Hematopoietic multipotent progenitor cell treated with erythropoietin and hydrocortisone succinate and interleukin-3 and kit ligand, for 6 days (in vitro differentiated cells): ENCODE data around the gene RASGRF2.

Experiments
- DNase-seq: peaks from one replicate; pipeline ENCODE4 v3.0.0-alpha.2; 2015

The RASGRF2 gene

DNA sequence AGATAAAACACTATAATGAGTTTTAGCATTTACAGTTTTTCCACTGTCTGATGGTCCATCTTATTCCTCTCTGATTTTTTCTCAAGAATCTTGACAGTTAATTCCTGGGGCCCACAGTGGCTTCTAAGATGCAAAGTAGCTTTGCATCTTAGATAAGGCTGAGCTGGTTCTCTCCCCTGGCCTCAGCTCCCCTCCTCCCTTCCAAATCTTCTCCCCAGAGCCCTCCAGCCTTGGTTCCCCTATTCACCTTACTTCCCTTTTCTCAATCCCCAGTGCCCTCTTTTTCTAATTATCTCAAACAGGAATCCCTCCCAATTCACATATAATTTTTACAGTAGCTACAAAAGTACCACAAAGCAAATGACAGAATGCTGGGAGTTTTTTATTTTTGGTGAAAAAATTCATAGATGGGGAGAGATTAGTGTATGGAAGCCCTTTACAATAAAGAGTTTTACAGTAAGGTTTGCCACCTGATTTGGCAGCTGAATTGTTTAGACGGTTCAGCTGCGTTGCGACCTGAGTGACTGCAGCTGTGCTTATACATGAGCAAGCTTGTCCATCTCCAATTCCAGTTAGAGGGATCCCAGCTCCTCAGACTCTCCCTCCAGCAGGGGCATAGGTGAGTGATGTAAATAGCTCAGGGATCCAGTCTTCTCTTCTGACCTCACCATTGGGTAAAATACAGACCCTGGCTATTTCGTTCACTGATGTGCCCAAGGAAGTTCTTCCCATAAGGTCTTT, 221.6 kb downstream of the RASGRF2 start:
- DNase-seq: no peak

DNA sequence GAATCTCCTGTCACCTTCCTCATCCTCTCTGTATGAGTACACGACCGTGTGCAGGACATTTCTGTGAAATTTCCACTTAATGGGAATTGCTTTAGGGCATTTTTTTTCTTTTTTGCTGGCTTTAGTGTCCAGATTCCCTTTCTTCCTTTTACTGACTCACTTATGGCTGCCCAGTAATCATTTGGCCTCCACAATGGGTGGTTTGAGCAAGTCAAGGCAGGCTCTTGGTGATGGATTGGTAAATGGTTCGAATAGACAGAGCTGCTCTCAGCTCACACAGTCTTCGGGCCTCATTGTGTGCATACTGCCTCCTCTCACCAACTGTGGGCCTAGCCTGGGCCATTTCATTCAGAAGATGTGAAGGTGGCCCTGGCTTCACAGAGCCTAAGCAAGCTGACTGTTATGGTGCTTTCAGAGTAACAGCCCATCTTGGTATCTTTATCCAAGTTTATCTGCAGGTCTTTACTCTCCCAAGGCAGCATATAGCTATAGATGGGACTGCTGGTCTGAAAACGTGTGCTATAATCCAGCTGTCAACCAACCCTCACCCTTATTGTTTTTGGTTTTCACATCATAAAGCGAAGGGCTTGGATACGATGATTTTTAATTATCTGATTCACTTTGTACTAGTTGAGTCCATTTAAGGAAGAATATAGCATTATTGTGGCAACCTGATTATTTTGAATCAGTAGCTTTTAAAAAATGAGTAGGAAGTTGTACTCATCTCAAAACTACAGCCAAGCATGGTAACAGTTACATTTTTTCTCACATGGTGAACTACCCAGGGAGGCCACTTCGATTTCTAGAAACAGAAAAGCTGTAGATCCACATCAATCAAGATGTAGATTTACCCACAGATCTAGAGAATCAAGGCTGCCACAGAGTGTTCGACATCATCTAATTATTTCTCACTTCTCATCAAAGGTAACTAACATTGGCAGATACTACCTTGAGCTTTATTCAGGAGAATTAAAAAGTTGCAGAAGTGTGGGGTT, 222.5 kb downstream of the RASGRF2 start:
- no peak for DNase-seq

DNA sequence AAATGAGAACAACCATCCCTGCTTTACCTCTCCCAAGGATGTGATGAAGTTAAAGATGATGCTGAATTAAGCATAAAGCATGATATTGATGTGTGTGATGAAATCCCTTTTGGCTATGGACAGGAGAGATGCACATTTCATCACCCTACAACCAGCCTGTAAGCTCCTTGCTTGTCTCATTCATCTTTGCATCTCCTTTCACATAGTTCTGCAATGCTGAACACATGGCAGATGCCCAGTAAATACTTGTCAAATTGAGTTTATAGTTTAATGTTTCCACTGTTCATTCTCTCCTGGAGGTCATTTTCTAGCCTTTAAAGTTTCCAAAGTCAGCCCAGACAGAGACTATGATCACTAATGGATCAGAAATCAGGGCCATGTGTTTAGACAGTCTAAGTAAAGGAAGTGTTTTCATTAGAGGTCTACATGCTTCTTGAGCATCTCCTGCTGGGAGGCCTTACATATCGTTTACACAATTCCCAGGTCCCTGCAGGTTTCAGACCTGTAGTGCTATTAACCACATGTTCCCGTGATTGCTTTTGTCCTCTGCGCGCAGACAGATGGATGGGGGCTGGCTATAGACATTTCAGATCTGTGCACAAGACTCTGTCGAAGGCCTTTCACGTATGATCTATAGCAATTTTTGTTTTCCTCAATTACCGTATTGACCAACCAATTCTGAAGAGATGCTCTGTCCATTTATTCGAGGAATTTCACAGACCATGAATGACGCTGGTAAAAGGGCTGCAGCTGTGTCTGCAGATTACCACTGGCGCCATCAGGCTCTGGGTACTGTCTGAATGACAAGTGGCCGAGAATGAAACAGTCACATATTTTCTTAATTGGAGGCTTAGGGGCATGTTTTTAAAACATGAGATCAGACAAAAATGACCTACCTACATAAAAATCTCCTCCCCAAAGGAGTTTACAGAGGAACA, 223.9 kb downstream of the RASGRF2 start:
- no peak for DNase-seq

DNA sequence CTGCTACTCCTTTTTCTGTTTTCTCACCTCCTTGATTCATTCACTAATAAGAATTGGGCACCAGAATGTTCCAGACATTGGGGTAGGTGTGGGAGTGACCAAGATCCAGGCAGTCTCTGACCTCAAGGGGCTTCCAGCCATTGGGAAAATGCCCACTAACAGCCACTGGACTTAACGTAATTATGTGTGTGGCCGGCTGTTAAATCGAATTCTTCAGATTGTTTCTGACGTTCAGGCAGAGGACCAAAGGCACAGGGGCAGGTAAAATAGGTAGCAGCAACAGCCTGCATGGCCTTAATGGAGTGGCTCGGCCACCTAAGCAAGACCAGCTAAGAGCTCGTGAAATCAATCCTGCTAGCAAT, 224.6 kb downstream of the RASGRF2 start:
- DNase-seq: no peak

DNA sequence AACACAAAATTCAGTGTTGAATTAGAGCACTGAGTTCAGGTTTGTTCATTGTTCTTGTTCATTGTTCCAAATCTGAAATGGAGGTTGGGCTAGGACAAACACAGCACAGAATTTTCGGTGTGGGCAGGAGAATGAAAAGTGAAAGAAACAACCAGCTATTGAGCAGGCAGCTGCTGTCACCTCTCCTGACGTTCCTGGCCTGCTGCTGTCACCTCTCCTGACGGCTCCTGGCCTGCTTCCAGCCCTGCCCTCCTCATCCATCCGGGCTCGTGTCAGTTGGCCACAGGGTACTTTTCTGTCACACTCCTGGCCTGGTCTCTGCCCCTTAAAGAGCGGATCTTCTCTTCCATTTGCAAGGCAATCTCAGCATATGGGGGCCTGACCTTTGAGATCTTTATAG, 227.7 kb downstream of the RASGRF2 start:
- DNase-seq: no peak

DNA sequence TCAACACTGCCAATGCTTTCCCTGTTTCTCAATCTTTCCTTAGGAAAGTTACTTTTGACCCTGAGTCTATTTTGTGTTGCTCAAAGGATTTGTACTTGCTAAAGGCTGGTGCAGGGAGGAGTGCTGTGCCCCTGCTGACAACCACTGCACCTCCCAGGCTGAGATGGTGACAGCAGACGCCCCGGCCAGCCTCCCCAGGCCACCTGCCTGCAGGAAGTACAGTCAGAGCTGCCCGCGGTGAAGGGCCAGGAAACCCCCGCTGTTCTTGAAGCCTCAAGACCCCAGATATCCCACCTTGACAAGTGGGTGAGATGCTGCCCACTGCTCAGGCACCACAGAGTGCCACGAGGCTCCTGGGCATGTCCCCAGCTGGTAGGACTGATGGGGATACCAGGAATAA, 228.8 kb downstream of the RASGRF2 start:
- no peak for DNase-seq

DNA sequence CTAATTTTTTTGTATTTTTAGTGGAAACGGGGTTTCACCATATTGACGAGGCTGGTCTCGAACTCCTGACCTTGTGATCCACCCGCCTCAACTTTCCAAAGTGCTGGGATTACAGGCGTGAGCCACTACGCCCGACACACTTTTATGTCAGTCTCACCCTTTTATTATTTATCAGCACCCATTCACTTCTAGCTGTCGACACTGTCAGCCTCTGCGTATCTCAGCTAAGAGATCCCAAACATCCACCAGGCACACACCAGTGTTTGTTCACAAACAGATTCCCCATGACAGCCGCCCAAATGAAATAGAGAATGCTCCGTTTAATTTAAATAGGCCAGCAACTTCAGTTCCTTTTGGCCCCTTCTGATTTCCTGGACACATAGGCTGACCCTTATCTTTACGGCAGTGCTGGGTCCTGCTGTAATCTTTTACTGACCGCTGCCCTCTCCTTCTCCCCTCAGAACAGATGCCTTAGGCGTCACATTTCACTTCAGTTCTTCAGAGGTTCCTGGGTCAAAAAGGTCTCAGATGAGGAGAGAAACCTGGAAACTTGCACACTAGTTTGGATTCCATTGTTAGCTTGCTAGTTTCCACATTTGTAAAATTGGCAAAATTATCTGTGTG, 229.8 kb downstream of the RASGRF2 start:
- DNase-seq: no peak

DNA sequence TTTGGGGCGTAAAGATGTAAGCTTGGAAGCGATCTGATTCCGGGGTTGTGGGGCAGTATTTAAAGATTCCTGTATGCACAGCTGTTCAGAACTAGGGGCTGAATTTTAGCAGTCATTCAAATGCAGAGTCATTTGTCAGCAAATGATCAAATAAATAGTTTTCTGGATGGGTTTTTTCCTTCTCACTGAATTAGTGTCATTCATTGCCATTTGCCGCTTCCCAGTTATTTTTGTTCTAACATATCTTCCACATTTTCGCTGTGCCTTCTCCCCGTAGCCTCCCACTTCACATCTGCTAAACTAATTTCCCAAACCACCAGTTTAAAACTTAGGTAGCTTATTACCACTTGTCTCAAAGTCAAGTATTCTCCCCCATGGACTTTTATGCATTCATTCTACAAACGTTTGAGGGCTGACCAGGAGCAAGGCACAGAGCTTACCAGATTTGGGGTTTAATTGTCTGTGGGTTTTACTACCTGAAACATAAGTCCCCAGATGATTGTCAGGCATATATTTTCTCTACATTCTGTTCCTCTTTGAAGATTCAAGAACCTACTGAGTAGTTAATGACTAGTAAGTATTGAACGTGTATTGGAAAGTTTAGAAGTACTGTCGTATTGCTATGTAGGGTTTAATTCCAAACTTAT, 231.7 kb downstream of the RASGRF2 start:
- no peak for DNase-seq

DNA sequence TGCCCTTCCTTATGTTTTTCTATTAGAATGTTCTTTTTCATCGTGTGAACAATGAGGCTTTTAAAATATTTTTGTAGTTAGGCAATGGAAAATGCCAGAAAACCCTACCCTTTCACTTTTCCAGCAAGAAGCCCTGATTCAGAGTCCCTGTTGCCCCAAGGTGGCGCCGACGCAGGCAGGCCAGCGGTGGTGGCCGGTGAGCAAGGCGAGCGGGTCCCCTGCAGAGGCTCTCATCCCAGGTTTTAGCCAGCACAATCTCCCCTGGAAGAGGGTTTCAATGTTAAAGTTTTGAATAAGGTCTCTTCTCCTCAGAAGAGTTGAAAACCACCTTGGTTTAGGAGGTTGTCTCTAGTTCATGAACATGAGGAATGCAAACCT, 232.2 kb downstream of the RASGRF2 start:
- no peak for DNase-seq

DNA sequence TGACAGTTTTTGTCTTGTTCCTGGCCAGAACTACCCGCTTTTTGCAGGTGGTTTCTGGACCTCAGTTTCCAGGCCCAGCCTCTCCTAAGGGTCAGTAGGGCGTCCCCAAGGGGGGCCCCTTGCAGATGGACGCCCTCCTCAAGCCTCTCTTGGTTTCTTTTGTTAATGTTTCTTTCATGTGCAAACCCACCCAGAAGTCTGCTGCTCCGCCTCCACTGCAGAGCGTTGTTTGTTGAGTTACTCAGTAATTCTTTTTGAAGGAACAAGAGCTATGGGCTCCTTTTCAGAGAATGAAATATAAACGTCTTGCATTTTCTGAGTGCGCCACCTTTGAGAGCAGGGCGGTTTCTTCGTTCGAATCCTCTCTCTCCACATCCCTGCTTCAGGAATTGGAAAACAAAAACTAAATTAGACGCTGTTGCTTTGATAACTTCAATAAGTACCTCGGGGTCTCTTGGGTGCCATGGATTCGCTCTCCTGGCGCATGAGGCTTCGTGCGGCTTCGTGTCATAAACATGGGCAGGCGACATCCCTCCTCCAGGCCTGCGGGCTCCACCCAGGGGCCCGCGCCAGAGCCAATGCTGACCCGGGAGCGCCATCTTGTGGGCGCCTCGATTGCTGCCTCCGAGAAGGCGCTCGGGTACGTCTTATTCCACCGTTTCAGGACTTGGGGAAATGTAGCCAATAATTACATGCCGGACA, 234.6 kb downstream of the RASGRF2 start:
- peak; percentile 89 for DNase-seq

DNA sequence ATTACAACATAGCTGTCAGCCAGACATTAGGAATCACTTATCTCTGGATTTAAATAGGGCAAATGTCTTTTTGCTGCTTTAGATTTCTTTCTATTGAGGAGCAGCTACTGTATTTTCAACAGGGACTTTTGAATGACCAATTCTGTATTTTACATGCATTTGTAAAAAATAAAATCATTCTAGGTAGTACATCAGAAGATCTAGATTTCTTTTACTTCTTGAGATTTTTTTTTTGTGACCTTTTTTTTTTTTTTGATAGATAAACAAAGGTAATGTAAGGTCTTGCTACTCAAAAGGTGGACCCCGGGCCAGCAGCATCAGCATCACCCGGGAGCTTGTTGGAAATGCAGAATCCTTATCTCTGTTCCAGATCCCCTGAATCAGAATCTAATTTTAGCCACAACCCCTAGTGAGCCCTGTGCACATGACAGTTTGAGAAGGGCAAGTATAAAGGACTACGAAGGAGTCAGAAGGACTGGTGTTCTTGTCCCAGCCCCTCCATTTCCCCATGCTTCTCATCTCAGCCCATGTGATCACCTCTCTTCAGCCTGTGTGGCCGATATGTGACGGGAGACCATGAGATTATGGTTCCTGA, 235.3 kb downstream of the RASGRF2 start:
- no peak for DNase-seq

DNA sequence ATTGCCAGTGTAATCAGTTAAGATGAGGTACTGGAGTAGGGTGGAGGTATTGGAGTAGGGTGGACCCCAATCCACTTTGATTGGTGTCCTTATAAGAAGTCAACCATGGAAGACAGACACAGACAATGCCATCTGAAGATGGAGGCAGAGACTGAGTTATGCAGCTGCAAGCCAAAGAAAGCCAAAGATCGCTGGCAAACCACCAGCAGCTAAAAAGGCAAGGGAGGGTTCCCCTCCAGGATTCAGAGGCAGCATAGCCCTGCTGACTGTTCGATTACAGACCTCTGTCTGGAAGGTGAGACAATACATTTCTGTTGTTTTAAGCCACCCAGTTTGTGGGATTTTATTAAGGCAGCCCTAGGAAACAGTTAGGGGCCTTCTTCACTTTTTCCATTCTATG, 242.5 kb downstream of the RASGRF2 start:
- DNase-seq: no peak

DNA sequence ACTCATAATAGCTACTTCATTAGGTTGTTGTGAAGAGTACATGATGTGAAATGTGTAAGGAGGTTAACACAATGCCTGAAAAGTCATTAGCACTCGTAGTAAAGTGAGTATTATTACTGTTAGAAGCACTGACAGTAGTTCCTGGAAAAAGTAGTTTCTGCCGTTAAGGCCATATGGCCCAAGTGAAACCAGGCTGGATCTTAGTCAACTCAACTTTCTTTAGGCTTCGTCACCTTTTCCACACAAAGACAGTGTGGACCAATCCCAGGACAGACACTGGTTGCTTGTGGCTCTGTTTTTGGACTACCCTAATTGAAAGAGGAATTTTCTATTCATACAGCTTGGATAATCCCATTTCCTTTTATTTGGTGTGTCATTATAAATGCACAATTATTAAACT, 243.6 kb downstream of the RASGRF2 start:
- DNase-seq: no peak

DNA sequence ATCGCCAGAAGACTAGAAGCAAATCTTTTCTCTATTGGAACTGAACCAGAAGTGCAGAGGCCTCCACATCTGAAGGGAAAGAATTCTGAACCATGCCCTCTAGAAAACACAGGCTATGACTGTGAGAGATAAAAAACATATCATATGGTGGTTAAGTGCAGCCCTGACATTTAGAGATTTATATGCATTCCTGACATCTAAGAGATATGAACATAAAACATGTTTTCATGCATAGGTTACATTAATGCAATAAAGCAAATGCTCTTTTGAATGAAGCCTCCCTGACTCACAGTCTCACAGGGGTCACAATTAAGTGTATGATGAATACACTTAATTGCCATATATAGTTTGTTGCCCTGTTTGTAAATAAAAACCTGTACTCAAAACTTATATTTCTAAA, 244.0 kb downstream of the RASGRF2 start:
- no peak for DNase-seq

DNA sequence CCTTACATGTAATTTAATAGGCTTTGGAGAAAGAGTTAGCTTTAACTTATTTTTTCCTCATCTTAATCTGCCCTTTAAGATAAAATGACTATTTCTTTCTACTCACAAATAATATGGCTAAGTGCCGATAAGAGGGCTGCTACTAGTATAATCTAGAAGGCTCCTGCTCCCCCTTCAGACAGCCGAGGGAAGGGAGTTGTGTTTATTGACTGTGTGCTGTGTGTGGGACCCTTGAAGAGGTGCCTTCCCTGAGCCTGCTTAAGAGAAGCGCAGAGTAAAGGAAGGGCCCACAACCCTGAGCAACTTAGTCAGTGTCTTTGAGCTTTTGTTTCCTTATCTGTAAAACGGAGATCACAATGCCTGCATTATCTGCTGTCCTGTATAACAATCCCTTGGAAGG, 244.9 kb downstream of the RASGRF2 start:
- no peak for DNase-seq

DNA sequence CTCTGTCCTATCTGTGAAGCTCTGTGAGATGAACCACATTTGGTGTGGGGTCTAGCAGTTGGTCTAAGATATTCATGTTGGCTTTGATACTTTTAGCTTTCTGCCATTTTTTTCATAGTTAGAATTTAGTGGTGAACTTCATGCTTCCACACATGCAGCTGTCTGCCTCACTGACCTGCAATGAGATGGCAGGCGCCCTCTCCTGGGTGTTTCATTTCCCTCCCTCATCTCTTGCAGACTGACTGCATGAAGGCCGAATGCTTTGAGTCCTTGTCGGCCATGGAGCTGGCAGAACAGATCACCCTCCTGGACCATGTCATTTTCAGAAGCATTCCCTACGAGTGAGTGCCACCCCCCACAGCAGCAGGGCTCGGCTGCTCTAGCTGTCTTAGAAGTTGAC, 246.8 kb downstream of the RASGRF2 start:
- DNase-seq: peak; percentile 13

DNA sequence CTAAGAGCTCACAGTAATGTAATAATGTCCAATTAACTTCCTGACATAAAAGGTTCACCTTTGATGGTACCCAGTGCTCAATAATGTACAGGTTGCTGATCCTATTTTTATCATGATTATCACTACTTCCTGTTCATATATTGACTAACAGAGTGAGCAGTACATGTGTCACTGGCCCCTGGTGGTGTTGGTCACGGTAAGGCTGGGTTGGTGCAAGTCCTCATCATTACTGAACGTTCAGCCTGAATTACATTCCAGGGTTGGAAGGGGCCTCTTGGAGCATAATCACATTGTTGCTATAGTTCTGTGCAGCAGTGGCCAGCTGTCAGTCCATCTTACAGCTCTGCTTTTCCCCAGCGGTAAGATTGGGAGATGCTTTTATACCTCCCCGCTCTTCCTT, 248.7 kb downstream of the RASGRF2 start:
- no peak for DNase-seq

DNA sequence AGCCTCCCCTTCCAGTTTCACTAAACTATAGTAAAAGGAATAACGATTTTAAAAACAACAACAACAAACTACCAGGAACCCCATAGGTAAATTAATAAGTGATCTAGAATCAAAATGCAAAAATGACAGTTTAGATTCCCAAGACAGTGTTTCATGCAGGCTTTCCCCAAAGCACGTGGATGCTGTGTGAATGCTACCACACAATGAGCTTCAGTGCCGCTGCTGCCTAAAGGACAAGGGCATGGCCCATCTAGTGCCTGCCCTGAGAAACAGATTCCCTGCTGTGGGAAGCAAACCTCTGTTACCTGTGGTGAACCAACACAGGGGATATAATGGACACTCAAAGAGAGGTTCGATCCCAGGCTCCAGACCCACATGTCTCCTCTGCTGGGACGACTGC, 249.2 kb downstream of the RASGRF2 start:
- no peak for DNase-seq

DNA sequence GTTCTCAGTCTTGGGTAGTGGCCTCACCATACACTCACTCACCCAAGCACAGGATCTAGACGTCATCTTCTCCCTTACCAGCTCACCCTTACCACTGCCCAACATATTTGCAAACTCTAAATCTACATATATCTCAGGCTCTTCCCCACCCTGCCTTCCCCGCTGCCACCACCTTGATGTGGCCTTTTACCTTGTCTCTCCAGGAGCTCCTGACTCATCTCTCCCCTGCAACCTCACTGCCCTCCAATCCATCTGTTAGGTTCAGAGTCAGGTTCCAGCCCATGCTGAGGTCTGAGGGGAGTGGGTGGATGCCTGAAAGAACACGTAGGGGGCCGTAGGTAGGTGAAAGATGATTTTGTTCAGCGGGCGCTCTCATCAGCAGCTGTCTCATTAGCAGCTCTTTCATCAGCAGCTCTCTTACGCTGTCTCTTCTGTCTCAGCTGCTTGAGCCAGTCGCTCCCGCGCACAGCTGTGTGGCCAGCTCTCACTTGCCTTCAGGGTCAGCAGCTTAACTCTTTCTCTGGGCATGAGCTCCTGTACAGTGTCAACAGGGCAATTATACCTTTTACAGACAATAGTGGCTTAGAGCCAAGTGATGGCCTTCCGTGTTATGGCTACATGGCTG, 249.8 kb downstream of the RASGRF2 start:
- DNase-seq: no peak

DNA sequence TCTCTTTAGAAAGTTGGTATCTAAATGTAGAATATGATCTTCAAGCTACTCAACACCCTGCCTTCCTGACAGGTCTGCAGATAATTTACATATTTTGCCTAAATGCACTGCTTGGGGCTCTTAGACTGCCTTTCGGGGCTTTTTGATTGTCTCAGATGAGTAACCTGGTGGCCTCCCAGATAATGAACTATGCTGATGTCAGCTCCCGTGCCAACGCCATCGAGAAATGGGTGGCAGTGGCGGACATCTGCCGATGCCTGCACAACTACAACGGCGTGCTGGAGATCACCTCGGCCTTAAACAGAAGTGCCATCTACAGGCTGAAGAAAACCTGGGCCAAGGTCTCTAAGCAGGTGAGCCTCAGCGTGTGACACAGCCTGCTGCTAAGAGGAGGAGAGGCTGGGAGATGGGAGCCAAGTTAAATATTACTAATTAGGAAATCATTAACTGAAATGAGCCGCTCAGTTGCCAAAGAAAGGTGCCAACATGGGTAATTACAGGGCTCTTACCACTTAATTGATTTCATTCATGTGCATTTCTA, 252.1 kb downstream of the RASGRF2 start:
- DNase-seq: no peak
